ENCODE results near the gene KYAT1.

KYAT1 gene

DNA sequence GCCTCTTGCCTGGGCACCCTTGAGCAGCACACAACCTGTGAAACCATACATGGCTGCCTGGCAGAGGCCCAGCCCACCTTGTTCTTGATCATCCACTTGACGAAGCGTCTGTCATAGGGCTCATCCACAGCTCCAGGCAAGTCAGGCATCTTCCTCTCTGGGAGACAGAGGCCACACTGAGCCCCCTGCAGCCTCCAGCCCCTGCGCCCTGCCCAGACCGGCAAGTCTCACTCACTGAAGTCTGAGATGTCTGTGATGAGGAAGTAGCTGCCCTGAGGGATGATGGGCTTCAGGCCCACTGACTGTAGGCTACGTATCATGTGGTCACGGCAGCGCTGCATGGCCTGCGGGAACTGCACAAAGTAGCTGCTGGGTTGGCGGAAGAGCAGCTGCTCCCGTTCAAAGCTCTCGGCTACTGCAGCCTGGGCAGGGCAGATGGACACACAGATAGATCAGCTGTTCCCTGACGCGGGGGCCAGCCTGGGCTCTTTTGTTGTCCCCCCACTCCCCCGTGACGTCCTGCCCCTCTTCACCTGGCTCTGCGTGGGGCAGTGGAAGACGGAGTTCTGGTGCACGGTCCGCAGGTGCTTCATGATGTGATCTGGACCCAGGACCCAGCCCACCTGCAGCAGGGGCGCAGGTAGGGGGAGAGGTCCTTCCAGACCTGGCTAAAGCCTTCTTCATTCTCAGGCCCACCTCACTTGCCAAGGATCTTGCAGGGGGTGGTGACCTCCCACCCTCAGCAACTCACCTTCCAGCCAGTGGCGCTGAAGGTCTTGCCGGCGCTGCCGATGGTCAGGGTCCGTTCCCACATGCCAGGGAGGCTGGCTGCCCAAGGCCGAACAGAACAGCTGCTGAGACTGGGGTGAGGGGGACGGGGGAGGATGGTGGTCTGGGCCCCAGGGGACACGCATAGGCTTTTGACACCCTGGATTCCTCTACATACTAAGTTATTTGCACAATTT lies 46.2 kb downstream of the KYAT1 start:
- no peak for DNase-seq

DNA sequence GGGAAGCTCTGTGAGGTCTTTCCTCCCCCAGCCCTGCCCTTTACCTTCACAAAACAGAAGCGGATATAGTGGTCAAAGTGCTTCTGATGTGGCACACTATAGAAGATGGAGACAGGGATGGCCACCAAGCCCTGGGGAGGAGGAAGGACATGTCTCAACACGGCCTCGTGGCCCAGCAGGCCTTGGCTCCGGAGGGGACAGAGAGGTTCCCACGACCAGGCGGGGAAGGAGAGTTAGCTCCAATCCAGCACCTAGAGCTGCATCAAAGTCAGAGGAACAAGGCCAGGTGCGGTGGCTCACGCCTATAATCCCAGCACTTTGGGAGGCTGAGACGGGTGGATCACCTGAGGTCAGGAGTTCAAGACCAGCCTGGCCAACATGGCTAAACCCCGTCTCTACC lies 48.1 kb downstream of the KYAT1 start:
- no peak for DNase-seq

DNA sequence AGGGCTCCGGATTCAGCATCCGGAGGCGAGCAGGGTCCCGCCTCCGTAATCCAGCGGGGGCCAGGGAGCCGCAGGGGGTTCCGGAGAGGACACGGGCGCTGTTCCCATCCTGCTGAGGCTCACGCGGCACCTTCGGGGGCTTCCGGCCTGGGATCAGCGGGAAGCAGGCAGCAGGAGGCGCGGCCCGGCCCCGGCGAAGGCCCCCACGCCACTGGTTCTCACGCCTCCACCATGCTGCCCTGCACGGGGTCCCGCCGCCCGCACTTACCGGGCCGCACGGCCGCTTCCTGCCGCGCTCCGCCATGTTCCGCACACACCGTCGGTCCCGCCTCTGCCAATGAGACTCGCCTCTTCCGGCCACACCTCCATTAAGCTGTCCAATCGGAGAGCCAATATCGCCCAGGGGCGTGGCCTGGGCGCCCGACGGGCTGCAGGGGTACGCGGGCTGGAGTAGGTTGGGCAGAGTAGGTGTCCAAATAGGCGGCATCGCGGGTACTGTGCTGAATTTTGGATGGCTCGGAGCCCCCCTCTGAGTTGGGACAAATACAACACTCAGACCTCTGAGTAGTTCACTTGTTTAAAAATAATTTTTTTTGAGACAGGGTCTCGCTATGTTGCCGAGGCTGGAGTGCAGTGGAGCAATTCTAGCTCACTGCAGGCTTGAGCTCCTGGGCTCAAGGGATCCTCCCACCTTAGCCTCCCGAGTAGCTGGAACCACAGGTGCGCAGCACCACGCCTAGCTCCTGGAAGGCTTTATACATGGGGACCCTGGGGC lies 52.1 kb downstream of the KYAT1 start, which contains the start of gene SPOUT1:
Gene SPOUT1 (minus strand): TSS at position 318 of the 775 bp plus-strand sequence. CDS start 14 bp downstream, at position 304.
- peak; percentile 90 for DNase-seq

DNA sequence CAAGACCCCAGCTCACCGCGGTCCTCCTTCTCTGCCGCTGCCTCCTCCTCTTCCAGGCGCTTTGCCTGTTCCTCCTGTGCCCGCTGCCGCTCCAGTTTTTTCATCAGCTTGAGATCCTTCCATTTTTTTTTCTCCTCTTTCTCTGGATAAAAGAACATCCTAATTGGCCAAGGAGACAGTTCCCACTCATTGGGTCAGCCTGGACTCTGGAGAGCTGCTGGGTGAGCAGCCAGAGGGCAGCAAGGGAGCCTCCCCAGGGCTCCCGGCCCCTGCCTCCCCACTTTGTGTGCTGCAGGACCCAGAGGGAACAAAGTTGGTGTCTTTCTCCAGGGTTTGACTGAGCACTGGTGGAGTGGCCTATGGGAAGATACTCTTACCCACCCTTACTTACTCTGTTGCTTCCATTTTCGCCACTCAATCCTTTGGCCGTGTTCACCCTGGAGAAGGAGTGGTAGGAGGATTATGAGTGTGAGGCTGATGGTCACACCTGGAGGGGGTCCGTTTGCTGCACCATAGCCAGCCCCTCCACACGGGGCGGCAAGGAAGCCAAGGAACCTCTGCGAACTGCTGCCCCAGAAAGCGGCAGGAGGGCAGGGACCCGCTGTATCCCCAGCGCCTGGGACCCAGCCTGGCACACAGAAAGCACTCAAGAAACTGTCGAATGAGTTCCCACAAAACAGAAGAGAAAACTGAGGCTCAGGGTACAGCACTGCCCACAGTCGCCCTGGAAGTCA lies 52.9 kb downstream of the KYAT1 start:
- DNase-seq = no peak

DNA sequence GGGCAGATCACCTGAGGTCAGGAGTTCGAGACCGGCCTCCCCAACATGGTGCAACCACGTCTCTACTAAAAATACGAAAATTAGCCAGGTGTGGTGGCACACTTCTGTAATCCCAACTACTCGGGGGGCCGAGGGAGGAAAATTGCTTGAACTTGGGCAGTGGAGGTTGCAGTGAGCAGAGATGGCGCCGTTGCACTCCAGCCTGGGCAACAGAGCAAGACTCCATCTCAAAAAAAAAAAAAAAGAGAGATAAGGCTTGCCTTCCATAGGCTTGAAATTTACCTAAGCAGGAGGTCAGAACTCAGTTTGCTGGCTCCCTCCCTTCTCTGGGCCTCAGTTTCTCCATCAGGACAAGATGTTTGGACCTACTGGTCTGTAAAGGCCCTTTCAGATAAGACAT lies 53.5 kb downstream of the KYAT1 start:
- no peak for DNase-seq

DNA sequence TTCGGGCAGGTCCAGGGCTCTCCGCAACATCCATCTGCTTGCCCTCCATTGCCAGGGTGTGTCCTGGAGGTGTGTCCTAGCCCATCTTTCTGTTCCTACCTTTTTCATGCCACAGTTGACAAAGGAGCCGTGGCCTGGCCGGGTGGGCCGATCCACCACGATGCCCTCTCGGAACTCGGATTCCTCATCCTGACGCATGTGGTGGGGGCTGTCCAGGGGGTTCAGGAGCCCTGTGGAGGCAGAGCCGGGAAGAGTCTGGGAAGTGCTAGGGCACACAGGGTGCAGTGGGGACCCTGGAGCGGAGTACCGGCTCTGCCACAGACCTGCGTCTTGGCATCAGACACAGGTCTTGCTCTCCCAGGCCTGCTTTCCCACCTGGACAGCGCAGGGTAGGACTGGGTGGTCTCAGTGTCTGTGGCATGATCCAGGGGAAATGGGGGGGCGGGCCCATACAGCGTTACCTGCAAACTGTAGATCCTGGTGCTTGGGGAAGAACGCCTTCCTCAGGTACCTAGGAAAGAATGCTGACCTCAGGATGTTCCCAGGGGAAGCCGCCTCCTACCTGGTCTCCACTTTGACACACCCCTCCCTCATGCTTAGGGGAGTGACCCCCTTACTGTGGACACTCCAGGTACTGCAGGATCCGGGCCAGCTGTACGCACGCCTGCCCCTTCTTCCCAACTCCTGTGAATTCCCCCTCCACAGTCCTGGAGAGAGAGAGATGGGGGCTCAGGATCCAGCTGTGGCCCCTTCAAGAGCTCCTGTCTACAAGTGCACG lies 55.6 kb downstream of the KYAT1 start:
- no peak for DNase-seq

DNA sequence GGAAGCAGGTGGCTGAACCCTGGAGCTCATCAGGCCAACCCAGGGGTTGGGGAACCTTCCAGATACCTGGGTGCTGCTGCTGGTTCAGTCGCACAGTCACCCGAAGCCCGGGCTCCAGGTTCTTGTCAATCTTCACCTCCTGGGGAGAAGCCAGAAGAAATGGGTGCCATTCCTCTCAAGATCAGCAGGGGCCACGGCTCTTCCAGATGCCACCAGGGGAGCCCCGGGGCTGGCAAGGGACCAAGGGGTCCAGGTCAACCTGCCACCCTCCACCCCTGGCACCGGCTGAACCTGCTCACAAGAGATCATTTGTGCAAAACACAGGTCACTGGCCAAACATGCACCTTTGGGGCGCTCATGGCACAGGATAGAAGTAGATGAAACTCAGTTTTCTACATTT lies 56.8 kb downstream of the KYAT1 start:
- DNase-seq = no peak

DNA sequence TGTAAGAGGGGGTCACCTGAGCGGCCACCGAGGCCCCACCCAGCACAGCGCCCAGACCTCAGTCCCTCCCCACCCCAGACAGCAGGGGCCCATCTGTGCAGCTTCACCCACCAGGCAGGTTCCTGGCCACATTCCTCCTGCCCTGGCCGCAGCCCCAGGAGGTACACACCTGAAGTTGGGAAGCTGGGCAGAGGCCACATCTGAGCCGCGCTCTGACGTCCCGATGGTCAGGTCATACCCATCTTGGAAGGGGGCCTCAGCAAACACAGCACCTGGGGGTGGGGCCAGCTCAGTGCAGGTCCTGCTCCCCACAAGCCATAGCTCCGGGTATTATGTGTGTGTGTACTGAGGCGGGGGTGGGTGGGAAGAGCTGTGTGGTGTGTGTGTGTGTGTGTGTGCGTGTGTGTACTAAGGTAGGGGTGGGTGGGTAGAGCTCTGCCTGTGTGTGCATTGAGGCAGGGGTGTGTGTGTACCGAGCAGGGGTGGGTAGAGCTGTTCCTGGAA lies 57.8 kb downstream of the KYAT1 start:
- DNase-seq = no peak

DNA sequence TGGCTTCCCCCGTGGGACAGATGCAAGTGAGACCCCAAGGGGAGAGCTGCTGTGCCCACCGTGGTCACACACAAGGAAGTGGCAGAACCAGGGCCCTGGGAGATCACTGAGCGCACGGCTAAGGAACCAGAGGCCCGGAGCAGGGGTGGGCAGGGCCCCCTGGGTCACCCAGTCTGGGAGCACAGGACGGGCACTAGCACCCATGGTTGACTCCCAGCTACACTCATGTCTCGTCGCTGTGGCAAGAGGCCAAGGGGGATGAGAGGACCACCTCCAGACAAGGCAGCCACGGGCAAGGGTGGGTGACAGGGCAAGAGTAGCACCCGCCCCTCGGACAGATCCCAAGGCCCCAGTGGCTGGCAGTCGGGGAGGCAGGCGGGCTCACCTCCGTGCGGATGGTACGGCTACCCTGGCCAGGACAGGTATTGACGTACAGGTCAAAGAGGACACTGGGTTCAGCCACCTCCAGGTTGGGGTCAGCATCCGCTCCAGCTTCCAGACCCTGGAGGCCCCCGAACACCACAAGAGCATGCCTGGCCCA lies 58.3 kb downstream of the KYAT1 start:
- DNase-seq = no peak

DNA sequence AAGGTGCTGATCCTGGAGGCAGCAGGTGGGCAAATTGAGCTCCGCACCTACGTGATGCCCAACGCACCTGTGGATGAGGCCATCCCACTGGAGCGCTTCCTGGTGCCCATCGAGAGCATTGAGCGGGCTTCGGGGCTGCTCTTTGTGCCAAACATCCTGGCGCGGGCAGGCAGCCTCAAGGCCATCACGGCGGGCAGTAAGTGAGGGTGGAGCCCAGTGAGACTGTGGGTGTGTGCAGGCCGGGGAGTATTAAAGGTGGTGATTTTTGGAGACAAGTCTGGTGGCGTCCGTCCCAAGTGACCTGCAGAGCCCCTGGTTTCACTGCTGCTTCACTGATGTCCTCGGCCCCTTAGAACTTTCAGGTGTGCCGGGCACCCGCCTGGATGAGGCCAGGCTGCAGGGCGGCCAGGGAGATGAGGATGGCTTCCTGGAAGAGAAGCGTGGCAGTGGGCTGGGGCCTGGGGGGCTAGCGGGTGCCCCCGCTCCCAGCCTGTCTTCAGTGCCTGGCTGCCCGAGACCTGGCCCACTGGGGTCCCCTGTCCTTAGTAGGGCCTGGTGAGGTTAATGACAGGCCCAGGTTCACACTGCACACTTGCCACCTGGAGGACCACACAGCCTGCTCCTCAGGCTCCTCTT lies 59.2 kb downstream of the KYAT1 start:
- DNase-seq = no peak

DNA sequence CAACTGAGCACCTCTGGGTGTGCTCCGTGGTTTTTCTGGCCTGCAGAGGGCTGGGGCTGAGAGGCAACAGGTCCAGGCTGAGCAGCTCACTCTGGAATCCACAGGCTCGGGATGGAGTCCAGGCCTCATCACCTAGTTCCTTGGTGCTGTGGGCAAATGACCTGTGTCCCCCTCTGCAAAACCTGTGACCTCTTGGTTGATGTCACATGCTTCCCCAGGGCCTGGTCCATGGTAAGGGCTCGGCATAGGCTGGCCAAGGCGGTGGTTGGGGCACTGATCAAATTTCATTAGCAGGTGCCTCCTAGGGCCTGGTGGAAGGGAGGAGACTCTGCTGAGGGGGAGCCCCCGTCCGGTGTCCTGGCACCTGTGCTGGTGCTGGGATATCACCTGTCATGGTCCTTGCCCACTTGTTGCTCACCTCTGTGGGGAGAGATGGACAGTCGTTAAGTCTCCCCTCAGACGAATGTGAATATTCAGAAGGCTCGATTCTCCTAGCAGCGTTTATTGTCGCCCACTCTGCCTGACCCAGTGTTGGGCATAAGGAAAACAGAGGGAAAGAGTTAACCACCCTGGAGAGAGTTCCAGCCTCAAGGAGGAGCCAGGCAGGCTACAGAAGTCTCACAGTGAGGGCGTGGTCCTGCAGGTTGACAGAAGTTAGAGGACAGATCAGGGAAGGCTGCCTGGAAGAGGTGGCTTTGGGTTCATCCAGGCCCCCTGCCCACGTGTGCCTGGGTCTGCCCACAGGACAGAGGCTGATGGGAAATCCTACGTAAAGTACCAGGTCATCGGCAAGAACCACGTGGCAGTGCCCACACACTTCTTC lies 60.0 kb downstream of the KYAT1 start:
- no peak for DNase-seq

DNA sequence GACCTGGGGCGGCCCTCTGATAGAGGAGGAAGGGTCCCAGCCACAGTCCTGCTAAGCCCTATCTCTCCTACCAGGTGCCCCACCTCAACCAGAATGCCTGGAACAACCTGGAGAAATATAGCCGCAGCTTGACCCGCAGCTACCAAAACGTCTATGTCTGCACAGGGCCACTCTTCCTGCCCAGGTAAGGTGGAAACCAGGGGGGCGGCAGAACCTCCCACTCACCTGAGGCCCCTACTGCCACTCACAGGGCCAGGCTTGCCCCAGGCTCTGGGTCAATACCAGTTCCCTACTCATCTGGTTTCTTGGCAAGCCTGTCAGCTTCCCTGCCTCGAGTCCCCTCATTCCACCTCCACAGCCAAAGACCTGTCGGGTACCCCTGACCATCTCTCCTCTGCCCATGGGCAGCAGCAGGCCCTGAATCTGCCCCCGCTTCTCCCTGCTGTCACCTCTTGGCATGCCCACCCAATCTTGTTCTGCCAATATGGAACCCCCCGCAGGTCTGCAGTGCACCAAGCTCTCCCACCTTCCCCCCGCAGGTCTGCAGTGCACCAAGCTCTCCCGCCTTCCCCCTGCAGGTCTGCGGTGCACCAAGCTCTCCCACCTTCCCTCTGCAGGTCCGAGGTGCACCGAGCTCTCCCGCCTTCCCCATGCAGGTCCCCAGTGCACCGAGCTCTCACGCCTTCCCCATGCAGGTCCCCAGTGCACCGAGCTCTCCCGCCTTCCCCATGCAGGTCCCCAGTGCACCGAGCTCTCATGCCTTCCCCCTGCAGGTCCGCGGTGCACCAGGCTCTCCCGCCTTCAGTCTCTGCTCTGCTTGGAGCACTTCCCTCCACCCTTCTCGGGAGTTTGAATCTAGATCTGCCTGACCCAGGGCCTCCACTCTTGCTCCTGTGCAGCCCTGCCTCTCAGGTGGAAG lies 60.8 kb downstream of the KYAT1 start:
- no peak for DNase-seq

DNA sequence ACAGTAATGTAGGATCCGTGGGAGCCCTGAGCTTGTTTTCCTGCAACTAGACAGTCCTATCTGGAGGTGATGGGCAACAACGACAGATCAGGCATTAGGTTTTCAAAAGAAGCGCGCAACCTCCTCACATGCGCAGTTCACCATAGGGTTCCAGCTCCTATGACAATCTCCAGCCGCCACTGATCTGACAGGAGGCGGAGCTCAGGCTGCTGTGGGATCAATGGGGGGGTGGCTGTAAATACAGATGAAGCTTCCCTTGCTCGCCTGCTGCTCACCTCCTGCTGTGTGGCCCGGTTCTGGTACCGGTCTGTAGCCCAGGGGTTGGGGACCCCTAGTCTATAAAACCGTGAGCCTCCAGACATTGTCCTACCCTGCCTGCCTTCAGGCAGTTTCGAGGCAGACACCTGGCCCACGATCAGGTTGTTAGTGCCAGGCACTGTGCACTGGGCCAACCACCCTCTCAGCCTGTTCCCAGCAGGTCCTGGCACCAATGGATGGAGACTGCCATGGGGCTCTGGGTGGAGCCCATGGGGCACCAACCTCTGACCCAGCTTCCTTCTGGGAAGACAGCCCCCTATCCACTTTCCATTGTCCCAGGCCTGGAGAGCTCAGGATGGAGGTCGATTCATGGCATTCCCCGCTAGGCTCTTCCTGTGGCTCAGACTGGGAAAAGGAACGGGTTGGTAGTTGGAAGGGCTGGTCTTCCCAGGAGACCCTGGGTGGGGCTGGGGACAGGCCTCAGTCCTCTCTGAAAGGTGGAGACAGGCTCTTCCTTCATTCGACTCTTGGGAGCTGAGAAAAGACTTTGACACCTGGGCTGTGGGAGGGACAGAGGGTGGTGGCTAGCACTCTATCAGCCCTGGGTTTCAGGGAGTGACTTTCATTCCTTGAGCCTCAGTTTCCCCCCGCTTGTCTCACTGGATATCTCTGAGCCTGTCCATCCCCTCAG lies 61.8 kb downstream of the KYAT1 start:
- DNase-seq = peak; percentile 48

DNA sequence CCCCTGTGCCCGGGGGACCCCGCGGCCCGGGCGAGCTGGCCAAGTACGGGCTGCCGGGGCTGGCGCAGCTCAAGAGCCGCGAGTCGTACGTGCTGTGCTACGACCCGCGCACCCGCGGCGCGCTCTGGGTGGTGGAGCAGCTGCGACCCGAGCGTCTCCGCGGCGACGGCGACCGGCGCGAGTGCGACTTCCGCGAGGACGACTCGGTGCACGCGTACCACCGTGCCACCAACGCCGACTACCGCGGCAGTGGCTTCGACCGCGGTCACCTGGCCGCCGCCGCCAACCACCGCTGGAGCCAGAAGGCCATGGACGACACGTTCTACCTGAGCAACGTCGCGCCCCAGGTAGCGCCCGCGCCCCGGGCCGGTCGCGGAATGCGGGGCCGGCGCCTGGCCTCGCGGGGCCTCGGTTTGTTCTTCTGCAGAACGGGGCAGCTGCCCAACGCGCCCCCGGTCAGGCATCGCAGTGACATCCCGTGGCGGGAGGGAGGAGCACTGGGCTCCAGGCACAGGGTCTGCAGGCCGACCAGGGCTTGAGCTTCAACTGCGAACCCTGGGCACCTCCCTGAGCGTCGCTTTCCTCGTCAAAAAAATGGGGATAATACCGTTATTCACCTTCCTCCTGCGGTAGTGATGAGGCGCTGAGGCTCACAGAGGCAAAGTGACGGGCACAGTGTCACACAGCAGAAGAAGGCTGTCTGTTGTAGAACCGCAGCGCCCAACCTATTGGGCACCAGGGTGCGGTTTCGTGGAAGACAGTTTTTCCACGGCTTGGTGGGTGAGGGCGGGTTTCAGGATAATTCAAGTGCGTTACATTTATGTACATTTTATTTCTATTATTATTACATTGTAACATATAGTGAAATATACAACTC lies 62.7 kb downstream of the KYAT1 start:
- peak; percentile 38 for DNase-seq

DNA sequence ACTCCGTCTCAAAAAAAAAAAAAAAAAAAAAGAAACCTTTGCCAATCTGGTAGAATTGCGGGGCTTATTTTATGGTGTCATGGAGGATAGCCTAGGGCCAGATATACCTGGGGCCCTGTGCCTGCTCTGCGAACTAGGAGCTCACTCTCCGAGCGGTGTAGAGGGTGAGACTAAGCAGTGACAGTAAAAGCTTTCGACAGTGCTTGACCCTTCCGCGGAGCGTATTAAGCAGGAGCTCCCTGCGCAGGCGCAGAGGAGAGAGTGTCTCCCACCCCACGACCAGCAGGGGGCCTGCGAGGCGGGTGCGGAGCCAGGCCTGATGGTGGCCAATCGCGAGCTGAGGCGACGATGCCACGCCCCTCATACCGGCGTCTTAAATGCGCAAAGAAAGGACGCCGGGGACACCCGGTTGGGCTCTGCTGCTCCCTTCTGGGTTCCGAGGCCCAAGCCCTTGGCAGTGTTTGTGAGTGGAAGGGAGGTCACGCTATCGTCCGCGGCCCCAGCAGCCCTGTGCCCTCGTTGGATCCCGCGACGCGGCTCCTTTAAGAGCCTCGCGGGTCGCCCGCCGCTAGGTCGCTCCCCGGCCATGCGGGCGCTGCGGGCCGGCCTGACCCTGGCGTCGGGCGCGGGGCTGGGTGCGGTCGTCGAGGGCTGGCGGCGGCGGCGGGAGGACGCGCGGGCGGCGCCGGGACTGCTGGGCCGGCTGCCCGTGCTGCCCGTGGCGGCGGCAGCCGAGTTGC lies 63.5 kb downstream of the KYAT1 start, which contains the start of gene ENDOG:
Gene ENDOG (plus strand): TSS at position 402 of the 740 bp plus-strand sequence. CDS start 185 bp downstream, at position 587.
- DNase-seq = peak; percentile 98

DNA sequence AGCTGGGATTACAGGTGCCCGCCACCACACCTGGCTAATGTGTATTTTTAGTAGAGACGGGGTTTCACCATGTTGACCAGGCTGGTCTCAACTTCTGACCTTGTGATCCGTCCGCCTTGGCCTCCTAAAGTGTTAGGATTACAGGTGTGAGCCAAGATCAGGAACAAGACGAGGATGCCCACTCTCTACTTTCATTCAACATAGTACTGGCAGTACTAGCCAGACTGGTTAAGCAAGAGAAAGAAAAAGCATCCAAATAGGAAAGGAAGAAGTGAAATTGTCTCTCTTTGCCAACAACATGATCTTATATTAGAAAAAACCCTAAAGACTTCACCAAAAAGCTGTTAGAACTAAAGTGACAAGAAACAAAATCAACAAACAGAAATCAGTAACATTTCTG lies 70.9 kb downstream of the KYAT1 start:
- DNase-seq = no peak
